Iris pigment epithelial cell (primary cell): ENCODE data around the gene LAMA2.
A peak's percentile ranks its signal among the peaks of the same experiment; 100 is the strongest.
"Not testable (repeated sequence)": the region's sequence is repeated elsewhere in the genome, so short reads cannot be mapped to it uniquely, and the experiment has no call there.

Experiments
- DNase-seq: peaks from one replicate; pipeline ENCODE4 v3.0.0-alpha.2; 2011; ENCODE audit warnings: low read depth

Gene LAMA2

GRCh38 chr6:129117355-129117754, 234.4 kb downstream of the LAMA2 start:
- no peak for DNase-seq

- DNase-seq = no peak
Observed at GRCh38 chr6:129120856-129121638, 238.1 kb downstream of the LAMA2 start.

GRCh38 chr6:129124347-129124746, 241.4 kb downstream of the LAMA2 start:
- no peak for DNase-seq

- no peak for DNase-seq
Observed at GRCh38 chr6:129130106-129130505, 247.2 kb downstream of the LAMA2 start.

- peak; percentile 56 for DNase-seq
Observed at GRCh38 chr6:129130959-129131681, 248.2 kb downstream of the LAMA2 start.

GRCh38 chr6:129133770-129134192, 250.8 kb downstream of the LAMA2 start:
- DNase-seq = peak; percentile 65

- DNase-seq = no peak
Observed at GRCh38 chr6:129134535-129134934, 251.6 kb downstream of the LAMA2 start.

GRCh38 chr6:129135451-129135850, 252.5 kb downstream of the LAMA2 start:
- no peak for DNase-seq

- DNase-seq = no peak
Observed at GRCh38 chr6:129136751-129137150, 253.8 kb downstream of the LAMA2 start.

- DNase-seq = no peak
Observed at GRCh38 chr6:129138739-129139405, 255.9 kb downstream of the LAMA2 start.

GRCh38 chr6:129140526-129140925, 257.6 kb downstream of the LAMA2 start:
- peak; percentile 27 for DNase-seq

GRCh38 chr6:129141499-129141898, 258.6 kb downstream of the LAMA2 start:
- peak; percentile 25 for DNase-seq

- DNase-seq = no peak
Observed at GRCh38 chr6:129146902-129147301, 264.0 kb downstream of the LAMA2 start.

GRCh38 chr6:129150507-129150906, 267.6 kb downstream of the LAMA2 start:
- no peak for DNase-seq

- DNase-seq = no peak
Observed at GRCh38 chr6:129153257-129153656, 270.3 kb downstream of the LAMA2 start.

- DNase-seq = not testable (repeated sequence)
Observed at GRCh38 chr6:129159242-129159641, 276.3 kb downstream of the LAMA2 start.

GRCh38 chr6:129162605-129163004, 279.7 kb downstream of the LAMA2 start:
- DNase-seq = no peak

GRCh38 chr6:129163551-129163950, 280.6 kb downstream of the LAMA2 start:
- DNase-seq = no peak

- DNase-seq = no peak
Observed at GRCh38 chr6:129164032-129164431, 281.1 kb downstream of the LAMA2 start.

- not testable (repeated sequence) for DNase-seq
Observed at GRCh38 chr6:129172279-129172995, 289.5 kb downstream of the LAMA2 start.

GRCh38 chr6:129175066-129175465, 292.1 kb downstream of the LAMA2 start:
- no peak for DNase-seq

GRCh38 chr6:129177801-129178200, 294.9 kb downstream of the LAMA2 start:
- no peak for DNase-seq
